Body of pancreas (tissue), 4 donors: ENCODE measurements around the gene KLHDC7B. TPM values are rescaled to one million over a fixed set of nuclear protein-coding genes. Genes with fewer than 3 reads are reported as not detected.
A peak's percentile ranks its signal among the peaks of the same experiment; 100 is the strongest.

Experiments used
- ATAC-seq: fragments of 150-250 bp; one replicate; pipeline ENCODE4 v1.9.1; 2016
- DNase-seq, 4 donors: peaks; one replicate each; pipeline ENCODE4 v3.0.0-alpha.2; 2019
- H3K27ac ChIP-seq, 4 donors: fragments of 200-600 bp; sonication (generic); 1 replicate in 3 of 4; 2 replicates in 1 of 4; pipeline versions ENCODE4 v1.5.1 to v1.6.1; 2016 to 2019; ENCODE audit warnings: mild to moderate bottlenecking in 1 of 4, mixed read lengths in 1 of 4, moderate library complexity in 1 of 4
- H3K27me3 ChIP-seq, 2 donors: fragments of 200-600 bp; sonication (generic); one replicate each; pipeline ENCODE4 v1.6.0; 2016; ENCODE audit warnings: mild to moderate bottlenecking in 1 of 2
- H3K36me3 ChIP-seq, 2 donors: fragments of 200-600 bp; sonication (generic); replicated peaks in 1 of 2; 2 replicates each; pipeline ENCODE4 v1.5.1; 2016; ENCODE audit warnings: low read depth in 2 of 2; ENCODE audit not compliant: insufficient read depth in 1 of 2
- H3K4me1 ChIP-seq: fragments of 200-600 bp; sonication (generic); one replicate; pipeline ENCODE4 v1.6.0; 2016
- H3K4me3 ChIP-seq, 2 donors: fragments of 200-600 bp; sonication (generic); 1 replicate in 1 of 2; 2 replicates in 1 of 2; pipeline ENCODE4 v1.5.1; 2016 to 2019
- H3K9me3 ChIP-seq, 3 donors: fragments of 200-600 bp; sonication (generic); 1 replicate in 2 of 3; 2 replicates in 1 of 3; pipeline ENCODE4 v1.5.1; 2016
- CTCF ChIP-seq, 7 experiments: fragments of 450-650 bp in 4 of 7; fragments of 200-600 bp in 3 of 7; sonication (generic) in 3 of 7; IDR thresholded peaks; one replicate each; pipeline ENCODE4 v1.5.1; 2016 to 2019; ENCODE audit warnings: antibody characterized with exemption in 7 of 7
- POLR2A ChIP-seq, 3 donors: fragments of 450-650 bp; IDR thresholded peaks; one replicate each; pipeline ENCODE4 v1.6.1; 2016; ENCODE audit warnings: antibody characterized with exemption in 3 of 3, mild to moderate bottlenecking in 2 of 3
- WGBS, 2 donors: methylation state at CpG; one replicate each; pipeline ENCODE4 v1.1.5; 2017; 5-methylcytosine and 5-hydroxymethylcytosine counted together
- intact Hi-C: fragments of 100-400 bp; cut with DNase I; formaldehyde crosslinking; loops from one replicate; pipeline ENCODE4 v1.15.1; 2023
- total RNA-seq, 2 donors: library from RNA; depleted of rRNA; stranded (reverse); fragments of >200 nt; gene quantifications; one replicate each; pipeline ENCODE4 v1.1.0, GENCODE V29; 2016

Gene KLHDC7B
- total RNA-seq, 2 donors from 2014 or later = not detected

- Histone ChIP-seq H3K4me3 (no peak overlapping the region), H3K36me3 (no peaks in the 10 kb centered on the region), H3K27ac (no peak overlapping the region), H3K4me1 (peaks cover 5% of the 10 kb centered on the region), H3K9me3 (no peaks in the 10 kb centered on the region), H3K27me3 (no peaks in the 10 kb centered on the region)
- intact Hi-C loops = no loop called here
- no peak for TF ChIP-seq CTCF (IDR thresholded peaks at IDR 0.05)
- TF ChIP-seq POLR2A (IDR thresholded peaks at IDR 0.05) = no peak
- no peak for ATAC-seq
- 86 to 90% methylated on average over 5 of the region's 5 CpGs for WGBS, 2 donors
- DNase-seq = no peak
Observed at GRCh38 chr22:50597097-50597496, 51.4 kb downstream of the KLHDC7B start.

- Histone ChIP-seq H3K4me3 (no peak overlapping the region), H3K4me1 (peaks cover 5% of the 10 kb centered on the region), H3K36me3 (no peaks in the 10 kb centered on the region), H3K27ac (no peak overlapping the region), H3K27me3 (no peaks in the 10 kb centered on the region), H3K9me3 (no peaks in the 10 kb centered on the region)
- intact Hi-C loops = no loop called here
- DNase-seq (peak; percentile 51 to 66 (median 60)), ATAC-seq (peak; percentile 72)
- TF ChIP-seq POLR2A (IDR thresholded peaks at IDR 0.05) (no peak), CTCF (IDR thresholded peaks at IDR 0.05) (no peak)
- 14 to 41% methylated on average over 17 to 51 of the region's 52 CpGs for WGBS, 2 donors
Observed at GRCh38 chr22:50599816-50600455, 54.2 kb downstream of the KLHDC7B start.

- Histone ChIP-seq H3K36me3 (no peaks in the 10 kb centered on the region), H3K9me3 (no peaks in the 10 kb centered on the region), H3K27ac (no peak within 1 kb of the TSS), H3K4me1 (peaks cover 5% of the 10 kb centered on the region), H3K4me3 (no peak within 1 kb of the TSS), H3K27me3 (no peaks in the 10 kb centered on the region)
- WGBS, 2 donors = 0% methylated on average over 34 of the region's 61 CpGs; no CpG with 5 or more reads in 1 of the 2 donors
- ATAC-seq (peak; percentile 64), DNase-seq (peak in 2 of 4 donors; percentile 33 to 45)
- intact Hi-C loops = no loop called here
- TF ChIP-seq CTCF (IDR thresholded peaks at IDR 0.05) (no peak), POLR2A (IDR thresholded peaks at IDR 0.05) (no peak)
Observed at GRCh38 chr22:50600538-50600937, 54.8 kb downstream of the KLHDC7B start, which contains the start of gene MAPK8IP2. MAPK8IP2 (plus strand) TSS chr22:50600793; CDS start chr22:50600819, 26 bp downstream.

Other genes with a start within 250 kb of the KLHDC7B start
- gene PLXNB2, start 238.3 kb upstream of the KLHDC7B start, total RNA-seq = 100 to 1,000 TPM; 113 to 140 TPM
- gene DENND6B, start 218.9 kb upstream of the KLHDC7B start, total RNA-seq = 1 to 10 TPM; 3.4 to 7.3 TPM
- 10 to 100 TPM; 48.8 to 53.4 TPM for gene PPP6R2, start 202.6 kb upstream of the KLHDC7B start, total RNA-seq
- 10 to 100 TPM; 60.2 to 77.5 TPM for gene SBF1, start 70.9 kb upstream of the KLHDC7B start, total RNA-seq
- gene ADM2, start 64.4 kb upstream of the KLHDC7B start, total RNA-seq = 1 to 10 TPM; 7.3 to 8.2 TPM
- gene MIOX, start 59.0 kb upstream of the KLHDC7B start, total RNA-seq = not detected
- gene LMF2, start 38.2 kb upstream of the KLHDC7B start, total RNA-seq = 100 to 1,000 TPM; 147 to 158 TPM
- gene NCAPH2, start 37.7 kb upstream of the KLHDC7B start, total RNA-seq = 10 to 100 TPM; 30.6 to 35.9 TPM
- gene SCO2, start 20.3 kb upstream of the KLHDC7B start, total RNA-seq = 1 to 10 TPM in 1 of 2 donors, not detected in 1; 1.6 TPM
- gene TYMP, start 15.9 kb upstream of the KLHDC7B start, total RNA-seq = 10 to 100 TPM; 29.8 to 65.3 TPM
- gene SYCE3, start 17.0 kb downstream of the KLHDC7B start, total RNA-seq = not detected
- gene CPT1B, start 32.5 kb downstream of the KLHDC7B start, total RNA-seq = 10 to 100 TPM in 1 of 2 donors, 1 to 10 TPM in 1; 8.3 to 34.9 TPM
- 100 to 1,000 TPM in 1 of 2 donors, 10 to 100 TPM in 1; 43.3 to 122 TPM for gene CHKB, start 37.0 kb downstream of the KLHDC7B start, total RNA-seq
- 1 to 10 TPM; 2.9 to 3.6 TPM for gene MAPK8IP2, start 54.9 kb downstream of the KLHDC7B start, total RNA-seq
- gene ARSA, start 82.3 kb downstream of the KLHDC7B start, total RNA-seq = 10 to 100 TPM; 47.0 to 84.7 TPM
- 10 to 100 TPM in 1 of 2 donors, 1 to 10 TPM in 1; 6.0 to 15.5 TPM for gene SHANK3, start 126.9 kb downstream of the KLHDC7B start, total RNA-seq
- gene ACR, start 192.3 kb downstream of the KLHDC7B start, total RNA-seq = not detected
- gene RABL2B, start 237.7 kb downstream of the KLHDC7B start, total RNA-seq = 10 to 100 TPM; 10.6 to 18.5 TPM